ENCODE measurements around the gene CDC6. TPM values are rescaled to one million over a fixed set of nuclear protein-coding genes. Genes with fewer than 3 reads are reported as not detected.

CDC6 gene
- total RNA-seq, 6 experiments from 2014 or later: 0.42 to 9.1 (median 3.1) TPM

- ATAC-seq (no peak), DNase-seq (peak in 1 of 3 donors; percentile 58)
- no peaks in the 10 kb centered on the region for H3K36me3 ChIP-seq
- H3K9me3 ChIP-seq: no peaks in the 10 kb centered on the region
- H3K27me3 ChIP-seq: no peaks in the 10 kb centered on the region
- H3K27ac ChIP-seq: peak overlapping the region; percentile 10 to 77 (median 25)
- WGBS (ENCODE audit: insufficient coverage, low coverage, low lambda C conversion rate, missing lambda C conversion rate): 18% methylated on average over 2 of the region's 19 CpGs
- intact Hi-C loops (cut with DNase I): no loop called here
- TF ChIP-seq CTCF (IDR thresholded peaks at IDR 0.05): no peak
- TF ChIP-seq POLR2A (IDR thresholded peaks at IDR 0.05): no peak
- peak overlapping the region in 1 of 3 donors; percentile 2 for H3K4me3 ChIP-seq
- H3K4me1 ChIP-seq: peaks cover 3 to 73% (median 44%) of the 10 kb centered on the region in 4 donors
Observed at GRCh38 chr17:40320756-40321523, 33.3 kb downstream of the CDC6 start.

- WGBS (ENCODE audit: insufficient coverage, low coverage, low lambda C conversion rate, missing lambda C conversion rate): 27% methylated on average over 3 of the region's 4 CpGs
- TF ChIP-seq POLR2A (IDR thresholded peaks at IDR 0.05) (no peak), CTCF (IDR thresholded peaks at IDR 0.05) (no peak)
- ATAC-seq: no peak
- Histone ChIP-seq H3K36me3 (no peaks in the 10 kb centered on the region), H3K4me1 (peaks cover 3 to 73% (median 44%) of the 10 kb centered on the region in 4 donors), H3K27me3 (no peaks in the 10 kb centered on the region), H3K27ac (peak overlapping the region; percentile 9 to 77 (median 76)), H3K4me3 (peak overlapping the region in 2 of 3 donors; percentile 15 to 27), H3K9me3 (no peaks in the 10 kb centered on the region)
- peak in 2 of 3 donors; percentile 34 to 52 for DNase-seq
- intact Hi-C loops (cut with DNase I): no loop called here
Observed at GRCh38 chr17:40321524-40321929, 33.8 kb downstream of the CDC6 start.

GRCh38 chr17:40321961-40322357, 34.3 kb downstream of the CDC6 start:
- DNase-seq (peak in 2 of 3 donors; percentile 29 to 54), ATAC-seq (no peak)
- TF ChIP-seq CTCF (IDR thresholded peaks at IDR 0.05): no peak
- TF ChIP-seq POLR2A (IDR thresholded peaks at IDR 0.05): no peak
- Histone ChIP-seq H3K27me3 (no peaks in the 10 kb centered on the region), H3K4me1 (peaks cover 4 to 73% (median 45%) of the 10 kb centered on the region in 4 donors), H3K36me3 (no peaks in the 10 kb centered on the region), H3K4me3 (peak overlapping the region in 2 of 3 donors; percentile 15 to 27), H3K9me3 (no peaks in the 10 kb centered on the region), H3K27ac (peak overlapping the region; percentile 9 to 77 (median 76))
- intact Hi-C loops (cut with DNase I): no loop called here
- WGBS (ENCODE audit: insufficient coverage, low coverage, low lambda C conversion rate, missing lambda C conversion rate): 0% methylated on average over 3 of the region's 4 CpGs

GRCh38 chr17:40322358-40323315, 35.0 kb downstream of the CDC6 start:
- Histone ChIP-seq H3K9me3 (no peaks in the 10 kb centered on the region), H3K4me3 (peak overlapping the region in 2 of 3 donors; percentile 15 to 27), H3K4me1 (peaks cover 5 to 73% (median 49%) of the 10 kb centered on the region in 4 donors), H3K36me3 (no peaks in the 10 kb centered on the region), H3K27me3 (no peaks in the 10 kb centered on the region), H3K27ac (peak overlapping the region; percentile 9 to 77 (median 76))
- peak; percentile 2 to 15 (median 8) for ATAC-seq
- intact Hi-C loops (cut with DNase I): no loop called here
- DNase-seq: peak; percentile 60 to 77 (median 71)
- TF ChIP-seq POLR2A (IDR thresholded peaks at IDR 0.05) (no peak), CTCF (IDR thresholded peaks at IDR 0.05) (no peak)
- WGBS (ENCODE audit: insufficient coverage, low coverage, low lambda C conversion rate, missing lambda C conversion rate): 4% methylated on average over 11 of the region's 19 CpGs

Measured in right lobe of liver (tissue), 6 donors.